Tibial nerve (tissue), 4 donors: Measurements from ENCODE around the gene IGSF22. TPM values are rescaled to one million over a fixed set of nuclear protein-coding genes. Genes with fewer than 3 reads are reported as not detected.

Source experiments
- DNase-seq, 2 donors: peaks; one replicate each; pipeline ENCODE4 v3.0.0-alpha.2; 2019; ENCODE audit warnings: low spot score in 2 of 2
- H3K27ac ChIP-seq, 4 donors: fragments of 200-600 bp; sonication (generic) in 3 of 4; one replicate each; pipeline ENCODE4 v1.5.1; 2017 to 2019; ENCODE audit warnings: mild to moderate bottlenecking in 1 of 4
- H3K27me3 ChIP-seq, 2 donors: fragments of 200-600 bp; sonication (generic) in 1 of 2; one replicate each; pipeline versions ENCODE4 v1.5.1 to v1.6.0; 2017 to 2019
- H3K36me3 ChIP-seq, 3 donors: fragments of 200-600 bp; sonication (generic); one replicate each; pipeline ENCODE4 v1.5.1; 2018 to 2019
- H3K4me1 ChIP-seq, 4 donors: fragments of 200-600 bp; sonication (generic) in 3 of 4; one replicate each; pipeline ENCODE4 v1.5.1; 2017 to 2019
- H3K4me3 ChIP-seq, 4 donors: fragments of 200-600 bp; sonication (generic) in 3 of 4; one replicate each; pipeline ENCODE4 v1.5.1; 2017 to 2019; ENCODE audit warnings: mild to moderate bottlenecking in 1 of 4, moderate library complexity in 1 of 4
- H3K9me3 ChIP-seq, 4 donors: fragments of 200-600 bp; sonication (generic) in 3 of 4; one replicate each; pipeline ENCODE4 v1.5.1; 2017 to 2019
- EP300 ChIP-seq, 2 donors: sonication (generic); formaldehyde crosslinking; IDR thresholded peaks; one replicate each; pipeline ENCODE4 v1.6.1; 2017; ENCODE audit warnings: antibody characterized with exemption in 2 of 2, mild to moderate bottlenecking in 1 of 2
- POLR2A ChIP-seq, 2 donors: fragments of 450-650 bp; IDR thresholded peaks; one replicate each; pipeline ENCODE4 v1.6.1; 2017; ENCODE audit warnings: antibody characterized with exemption in 2 of 2, mild to moderate bottlenecking in 2 of 2, moderate library complexity in 2 of 2
- WGBS, 2 donors: methylation state at CpG; one replicate each; pipeline ENCODE4 v1.1.5; 2018; 5-methylcytosine and 5-hydroxymethylcytosine counted together
- total RNA-seq, 4 donors: library from RNA; depleted of rRNA; stranded (reverse); fragments of >200 nt; gene quantifications; one replicate each; pipeline ENCODE4 v1.1.0, GENCODE V29; 2016
- TF ChIP-seq, protein P1 (sequence below), 5 experiments: fragments of 200-600 bp in 3 of 5; fragments of 450-650 bp in 2 of 5; sonication (generic) in 3 of 5; IDR thresholded peaks; one replicate each; pipeline ENCODE4 v1.5.1; 2016 to 2019; ENCODE audit warnings: antibody characterized with exemption in 5 of 5, mild to moderate bottlenecking in 3 of 5, moderate library complexity in 2 of 5

IGSF22 gene
- total RNA-seq, 4 donors from 2014 or later = 0.44 to 0.90 TPM; not detected in 2

DNA sequence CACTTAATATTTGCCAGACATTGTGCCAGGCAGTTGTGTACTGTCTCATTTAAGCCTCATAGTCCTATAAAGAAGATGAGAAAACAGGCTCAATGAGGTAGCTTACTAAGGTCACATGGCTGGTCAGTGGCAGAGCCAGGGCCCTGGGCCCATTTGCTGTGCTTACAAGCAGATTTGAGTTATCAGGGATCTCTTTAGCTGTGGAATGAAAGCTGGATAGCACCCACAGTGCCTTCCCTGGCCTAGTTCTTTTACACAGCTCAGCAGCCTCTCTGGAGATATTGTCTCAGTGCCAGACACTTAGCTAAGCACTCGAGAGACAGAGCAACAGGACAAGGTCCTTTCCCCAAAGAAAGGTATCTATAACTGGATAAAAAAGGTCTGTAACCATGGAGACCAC is 21.3 kb downstream of the IGSF22 start:
- peaks cover 0 to 38% (median 12%) of the 10 kb centered on the region in 4 donors for H3K4me1 ChIP-seq
- no peaks in the 10 kb centered on the region for H3K9me3 ChIP-seq
- no peaks in the 10 kb centered on the region for H3K27me3 ChIP-seq
- peaks cover 0 to 27% (median 0%) of the 10 kb centered on the region in 3 donors for H3K36me3 ChIP-seq
- H3K27ac ChIP-seq = no peak overlapping the region
- TF ChIP-seq, protein P1, sequence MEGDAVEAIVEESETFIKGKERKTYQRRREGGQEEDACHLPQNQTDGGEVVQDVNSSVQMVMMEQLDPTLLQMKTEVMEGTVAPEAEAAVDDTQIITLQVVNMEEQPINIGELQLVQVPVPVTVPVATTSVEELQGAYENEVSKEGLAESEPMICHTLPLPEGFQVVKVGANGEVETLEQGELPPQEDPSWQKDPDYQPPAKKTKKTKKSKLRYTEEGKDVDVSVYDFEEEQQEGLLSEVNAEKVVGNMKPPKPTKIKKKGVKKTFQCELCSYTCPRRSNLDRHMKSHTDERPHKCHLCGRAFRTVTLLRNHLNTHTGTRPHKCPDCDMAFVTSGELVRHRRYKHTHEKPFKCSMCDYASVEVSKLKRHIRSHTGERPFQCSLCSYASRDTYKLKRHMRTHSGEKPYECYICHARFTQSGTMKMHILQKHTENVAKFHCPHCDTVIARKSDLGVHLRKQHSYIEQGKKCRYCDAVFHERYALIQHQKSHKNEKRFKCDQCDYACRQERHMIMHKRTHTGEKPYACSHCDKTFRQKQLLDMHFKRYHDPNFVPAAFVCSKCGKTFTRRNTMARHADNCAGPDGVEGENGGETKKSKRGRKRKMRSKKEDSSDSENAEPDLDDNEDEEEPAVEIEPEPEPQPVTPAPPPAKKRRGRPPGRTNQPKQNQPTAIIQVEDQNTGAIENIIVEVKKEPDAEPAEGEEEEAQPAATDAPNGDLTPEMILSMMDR (IDR thresholded peaks at IDR 0.05) = no peak
- no peak for TF ChIP-seq POLR2A (IDR thresholded peaks at IDR 0.05)
- no peak for TF ChIP-seq EP300 (IDR thresholded peaks at IDR 0.05)
- WGBS, 2 donors = 53 to 69% methylated on average over 1 of the region's 1 CpG
- no peak overlapping the region for H3K4me3 ChIP-seq
- DNase-seq = no peak

DNA sequence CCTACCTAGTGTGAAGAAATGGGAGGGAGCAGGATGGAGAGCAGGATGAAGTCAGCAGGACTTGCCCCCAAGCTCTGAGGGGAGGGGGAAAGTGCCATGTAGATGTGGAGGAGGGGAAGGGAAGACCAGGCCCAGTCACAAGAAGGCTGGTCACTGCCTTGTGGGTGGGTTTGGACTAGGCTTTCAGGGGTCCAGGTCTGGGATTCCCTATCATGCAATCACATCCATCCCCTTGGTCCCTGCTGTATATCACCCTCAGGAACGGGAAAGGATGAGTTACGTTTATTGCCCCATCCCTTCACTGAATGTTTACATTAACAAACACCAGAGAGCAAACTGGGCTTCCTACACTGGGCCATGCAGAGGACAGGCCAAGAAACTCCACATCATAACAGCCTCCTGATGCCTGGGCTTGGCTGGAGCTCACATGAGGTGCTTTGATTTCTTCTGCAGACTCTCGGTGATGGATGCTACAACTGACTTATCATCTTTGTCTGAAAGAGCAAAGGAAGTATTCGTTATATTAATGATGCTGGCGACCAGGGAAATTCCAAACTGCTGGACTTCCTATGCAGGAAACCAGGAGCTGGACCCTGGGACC is 21.8 kb downstream of the IGSF22 start:
- WGBS, 2 donors = 79 to 88% methylated on average over 5 of the region's 5 CpGs
- H3K4me3 ChIP-seq = no peak overlapping the region
- no peak overlapping the region for H3K27ac ChIP-seq
- no peaks in the 10 kb centered on the region for H3K9me3 ChIP-seq
- no peaks in the 10 kb centered on the region for H3K27me3 ChIP-seq
- DNase-seq = no peak
- H3K36me3 ChIP-seq = peaks cover 0 to 27% (median 0%) of the 10 kb centered on the region in 3 donors
- TF ChIP-seq POLR2A (IDR thresholded peaks at IDR 0.05) = no peak
- no peak for TF ChIP-seq EP300 (IDR thresholded peaks at IDR 0.05)
- TF ChIP-seq, protein P1 (IDR thresholded peaks at IDR 0.05) = no peak
- H3K4me1 ChIP-seq = peaks cover 0 to 44% (median 15%) of the 10 kb centered on the region in 4 donors

DNA sequence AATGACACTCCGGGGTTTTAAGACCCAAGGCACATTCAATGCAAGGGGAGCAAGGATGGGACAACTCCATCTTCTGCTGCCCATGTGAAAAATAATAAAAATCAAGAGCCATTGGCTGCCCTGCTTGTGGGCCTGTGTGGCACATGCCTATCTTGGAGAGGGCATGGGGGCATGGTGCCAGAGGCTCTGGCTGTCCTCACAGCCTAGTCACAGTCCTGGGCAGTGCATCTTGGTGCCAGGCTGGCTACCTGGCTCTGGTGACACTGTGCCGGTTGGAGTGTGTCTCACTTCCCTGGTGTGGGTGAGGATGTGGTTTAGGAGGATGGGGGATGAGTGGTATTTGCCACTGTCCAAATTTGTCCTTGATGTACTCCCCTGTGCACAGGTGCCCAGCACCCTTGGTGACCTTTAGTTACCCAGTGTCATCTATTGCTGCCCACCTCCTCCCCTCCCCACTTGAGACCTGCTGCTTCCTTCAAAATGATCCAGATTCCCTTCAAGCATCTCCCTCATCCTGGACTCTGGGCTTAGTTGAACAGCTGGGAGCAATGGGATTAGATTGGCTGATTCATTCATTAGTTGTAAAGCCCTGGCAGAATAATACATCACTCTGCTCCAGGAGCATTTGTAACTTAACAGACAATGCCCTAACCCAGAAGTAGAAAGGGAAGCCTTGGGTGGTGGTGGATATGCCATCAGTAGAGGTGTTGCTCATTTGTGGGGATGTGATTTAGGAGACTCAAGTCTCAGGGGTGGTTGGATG is 22.8 kb downstream of the IGSF22 start:
- Histone ChIP-seq H3K36me3 (peaks cover 0 to 27% (median 0%) of the 10 kb centered on the region in 3 donors), H3K27me3 (no peaks in the 10 kb centered on the region), H3K4me3 (no peak overlapping the region), H3K4me1 (peaks cover 0 to 47% (median 16%) of the 10 kb centered on the region in 4 donors), H3K9me3 (no peaks in the 10 kb centered on the region), H3K27ac (no peak overlapping the region)
- TF ChIP-seq EP300 (IDR thresholded peaks at IDR 0.05) = no peak
- TF ChIP-seq POLR2A (IDR thresholded peaks at IDR 0.05) = no peak
- TF ChIP-seq, protein P1 (IDR thresholded peaks at IDR 0.05) = no peak
- 50 to 77% methylated on average over 1 to 2 of the region's 2 CpGs for WGBS, 2 donors
- no peak for DNase-seq

DNA sequence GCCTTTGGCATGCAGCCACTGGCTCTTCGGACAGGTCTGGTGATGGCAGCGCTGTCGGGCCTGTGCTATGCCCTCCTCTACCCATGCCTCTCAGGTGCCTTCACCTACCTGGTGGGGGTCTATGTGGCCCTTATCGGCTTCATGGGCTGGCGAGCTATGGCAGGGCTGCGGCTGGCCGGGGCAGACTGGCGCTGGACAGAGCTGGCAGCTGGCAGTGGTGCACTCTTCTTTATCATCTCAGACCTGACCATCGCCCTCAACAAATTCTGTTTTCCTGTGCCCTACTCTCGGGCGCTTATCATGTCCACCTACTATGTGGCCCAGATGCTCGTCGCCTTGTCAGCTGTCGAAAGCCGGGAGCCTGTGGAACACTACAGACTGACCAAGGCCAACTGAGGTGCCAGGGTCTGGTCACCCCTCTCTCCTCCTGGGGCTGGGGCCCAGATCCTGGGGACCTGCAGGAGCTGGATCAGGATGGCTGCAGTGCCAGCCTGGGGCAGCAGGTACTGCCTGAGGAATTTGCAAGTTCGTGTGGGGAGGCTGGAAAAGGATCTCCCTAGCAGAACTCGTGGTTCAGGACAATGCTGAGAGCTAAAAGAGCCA is 24.3 kb downstream of the IGSF22 start:
- peaks cover 0 to 47% (median 18%) of the 10 kb centered on the region in 4 donors for H3K4me1 ChIP-seq
- no peak overlapping the region for H3K27ac ChIP-seq
- no peaks in the 10 kb centered on the region for H3K9me3 ChIP-seq
- WGBS, 2 donors = 95 to 98% methylated on average over 17 of the region's 17 CpGs
- no peak overlapping the region for H3K4me3 ChIP-seq
- TF ChIP-seq POLR2A (IDR thresholded peaks at IDR 0.05) (no peak), EP300 (IDR thresholded peaks at IDR 0.05) (no peak)
- TF ChIP-seq, protein P1 (IDR thresholded peaks at IDR 0.05) = no peak
- no peaks in the 10 kb centered on the region for H3K27me3 ChIP-seq
- no peak for DNase-seq
- peaks cover 0 to 27% (median 0%) of the 10 kb centered on the region in 3 donors for H3K36me3 ChIP-seq

DNA sequence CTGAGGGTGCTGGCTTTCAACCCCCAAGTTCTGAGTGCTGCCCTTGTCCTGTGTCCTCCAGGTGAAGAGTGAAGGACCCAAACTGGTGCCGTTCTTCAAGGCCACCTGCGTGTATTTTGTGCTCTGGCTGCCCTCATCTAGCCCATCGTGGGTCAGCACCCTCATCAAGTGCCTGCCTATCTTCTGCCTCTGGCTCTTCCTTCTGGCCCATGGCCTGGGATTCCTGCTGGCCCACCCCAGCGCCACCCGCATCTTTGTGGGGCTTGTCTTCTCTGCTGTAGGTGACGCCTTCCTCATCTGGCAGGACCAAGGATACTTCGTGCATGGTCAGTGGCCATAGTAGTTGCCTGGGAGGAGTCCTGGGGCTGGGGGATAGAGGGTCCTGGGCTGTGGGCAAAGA is 25.1 kb downstream of the IGSF22 start:
- WGBS, 2 donors = 93 to 95% methylated on average over 7 of the region's 7 CpGs
- no peaks in the 10 kb centered on the region for H3K27me3 ChIP-seq
- TF ChIP-seq EP300 (IDR thresholded peaks at IDR 0.05) (no peak), POLR2A (IDR thresholded peaks at IDR 0.05) (no peak)
- TF ChIP-seq, protein P1 (IDR thresholded peaks at IDR 0.05) = no peak
- H3K36me3 ChIP-seq = peaks cover 0 to 27% (median 0%) of the 10 kb centered on the region in 3 donors
- no peak overlapping the region for H3K4me3 ChIP-seq
- H3K9me3 ChIP-seq = no peaks in the 10 kb centered on the region
- no peak overlapping the region for H3K27ac ChIP-seq
- no peak for DNase-seq
- H3K4me1 ChIP-seq = peaks cover 0 to 41% (median 17%) of the 10 kb centered on the region in 4 donors
